SW480 (cell line): ENCODE data around the gene KAZN.

Experiments
- DNase-seq: peaks from one replicate; pipeline ENCODE4 v3.0.0-alpha.2; 2016; ENCODE audit warnings: low spot score

KAZN gene

GRCh38 chr1:14826731-14827326 lies 228.3 kb downstream of the KAZN start:
- DNase-seq: no peak

- no peak for DNase-seq
Observed at GRCh38 chr1:14827870-14828269, 229.4 kb downstream of the KAZN start.

- DNase-seq: no peak
Observed at GRCh38 chr1:14828665-14829064, 230.2 kb downstream of the KAZN start.

GRCh38 chr1:14835725-14836124 lies 237.2 kb downstream of the KAZN start:
- no peak for DNase-seq

GRCh38 chr1:14836426-14837140 lies 238.1 kb downstream of the KAZN start:
- no peak for DNase-seq

- no peak for DNase-seq
Observed at GRCh38 chr1:14840374-14840773, 241.9 kb downstream of the KAZN start.

GRCh38 chr1:14841456-14841855 lies 243.0 kb downstream of the KAZN start:
- no peak for DNase-seq

GRCh38 chr1:14841951-14842350 lies 243.5 kb downstream of the KAZN start:
- DNase-seq: no peak

- no peak for DNase-seq
Observed at GRCh38 chr1:14842361-14842760, 243.9 kb downstream of the KAZN start.

GRCh38 chr1:14842891-14843290 lies 244.4 kb downstream of the KAZN start:
- no peak for DNase-seq

GRCh38 chr1:14843525-14843924 lies 245.0 kb downstream of the KAZN start:
- DNase-seq: no peak

GRCh38 chr1:14844356-14844755 lies 245.9 kb downstream of the KAZN start:
- DNase-seq: no peak

- DNase-seq: no peak
Observed at GRCh38 chr1:14844923-14845617, 246.6 kb downstream of the KAZN start.

GRCh38 chr1:14845851-14846250 lies 247.4 kb downstream of the KAZN start:
- no peak for DNase-seq

- DNase-seq: no peak
Observed at GRCh38 chr1:14846688-14847087, 248.2 kb downstream of the KAZN start.

- no peak for DNase-seq
Observed at GRCh38 chr1:14848203-14848602, 249.7 kb downstream of the KAZN start.

GRCh38 chr1:14848625-14849024 lies 250.1 kb downstream of the KAZN start:
- no peak for DNase-seq

- DNase-seq: no peak
Observed at GRCh38 chr1:14849038-14849437, 250.6 kb downstream of the KAZN start.

GRCh38 chr1:14850563-14850962 lies 252.1 kb downstream of the KAZN start:
- peak; percentile 61 for DNase-seq

- no peak for DNase-seq
Observed at GRCh38 chr1:14851760-14852159, 253.3 kb downstream of the KAZN start.

GRCh38 chr1:14852291-14852690 lies 253.8 kb downstream of the KAZN start:
- DNase-seq: no peak

- DNase-seq: no peak
Observed at GRCh38 chr1:14853518-14853917, 255.0 kb downstream of the KAZN start.

- DNase-seq: no peak
Observed at GRCh38 chr1:14855268-14855667, 256.8 kb downstream of the KAZN start.
